Glutamatergic neuron (in vitro differentiated cells): ENCODE results near the gene CERS1. TPM values are rescaled to one million over a fixed set of nuclear protein-coding genes. Genes with fewer than 3 reads are reported as not detected.

Experiments
- DNase-seq: peaks from one replicate; pipeline ENCODE4 v3.0.0; 2022
- H3K27ac Mint-ChIP-seq: one replicate; pipeline ENCODE4 v1.8.0; 2020; ENCODE audit warnings: mild to moderate bottlenecking, mixed read lengths, inconsistent platforms; ENCODE audit not compliant: unreplicated experiment
- H3K27me3 Mint-ChIP-seq: one replicate; pipeline ENCODE4 v1.8.0; 2020; ENCODE audit warnings: mild to moderate bottlenecking, moderate library complexity, mixed read lengths, inconsistent platforms; ENCODE audit not compliant: unreplicated experiment
- H3K36me3 Mint-ChIP-seq: one replicate; pipeline ENCODE4 v1.8.0; 2020; ENCODE audit warnings: mild to moderate bottlenecking, mixed read lengths, inconsistent platforms; ENCODE audit not compliant: unreplicated experiment
- H3K4me1 Mint-ChIP-seq: one replicate; pipeline ENCODE4 v1.8.0; 2020; ENCODE audit warnings: mild to moderate bottlenecking, low read depth, mixed read lengths, inconsistent platforms; ENCODE audit not compliant: unreplicated experiment
- H3K4me3 Mint-ChIP-seq: one replicate; pipeline ENCODE4 v1.8.0; 2020; ENCODE audit warnings: mild to moderate bottlenecking, mixed read lengths, inconsistent platforms; ENCODE audit not compliant: unreplicated experiment
- H3K9me3 Mint-ChIP-seq: one replicate; pipeline ENCODE4 v1.8.0; 2020; ENCODE audit warnings: mild to moderate bottlenecking, moderate library complexity, mixed read lengths, inconsistent platforms; ENCODE audit not compliant: unreplicated experiment
- CTCF ChIP-seq: fragments of 200-600 bp; sonication (generic); IDR thresholded peaks from one replicate; pipeline ENCODE4 v1.5.0; 2021; ENCODE audit not compliant: partially characterized antibody, unreplicated experiment
- total RNA-seq: library from RNA; stranded (reverse); fragmentation: NEBNext Ultra II Directional; extraction: Animal tissue kit (Norgen Biotek cat#: 25700); gene quantifications from one replicate; pipeline ENCODE4 v1.2.1, GENCODE V29; 2021; ENCODE audit not compliant: unreplicated experiment

CERS1 gene
- total RNA-seq, 1 donor from 2014 or later: 15.3 TPM

DNA sequence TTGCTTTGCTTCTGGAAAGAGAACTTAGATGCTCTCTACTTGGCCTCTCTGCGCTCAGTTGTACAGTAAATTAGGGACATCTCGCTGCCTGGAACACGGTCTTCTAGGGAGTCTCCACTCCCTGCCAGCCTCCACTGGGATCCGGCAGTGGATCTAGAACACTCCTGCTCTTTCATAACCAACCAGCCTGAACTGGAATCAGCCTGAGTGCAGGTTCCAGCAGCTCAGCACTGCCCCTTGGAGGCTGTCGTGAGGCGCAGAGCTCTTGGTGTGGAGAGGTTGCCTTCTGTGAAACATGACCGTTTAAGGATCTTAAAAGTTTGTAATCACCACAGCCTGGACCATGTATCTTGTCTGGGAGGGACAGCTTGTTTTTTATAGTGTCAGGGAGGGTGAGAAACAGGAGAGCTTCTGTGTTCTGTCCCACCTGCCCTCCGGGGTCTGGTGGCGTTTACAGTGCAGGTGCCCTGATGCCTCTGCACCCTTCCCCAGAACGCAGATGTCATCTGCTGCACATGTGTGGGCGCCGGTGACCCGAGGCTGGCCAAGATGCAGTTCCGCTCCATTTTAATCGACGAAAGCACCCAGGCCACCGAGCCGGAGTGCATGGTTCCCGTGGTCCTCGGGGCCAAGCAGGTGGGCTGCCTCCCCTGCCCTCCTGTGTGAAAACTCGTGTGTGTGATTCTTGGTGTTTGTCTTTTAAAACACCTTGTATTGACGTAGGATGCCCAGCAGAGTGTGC is 39.4 kb downstream of the CERS1 start:
- H3K4me3 Mint-ChIP-seq: no peak overlapping the region
- peak; percentile 63 for DNase-seq
- no peak for TF ChIP-seq CTCF
- no peak overlapping the region for H3K27ac Mint-ChIP-seq
- no peaks in the 10 kb centered on the region for H3K36me3 Mint-ChIP-seq
- H3K9me3 Mint-ChIP-seq: peaks cover 5% of the 10 kb centered on the region
- peaks cover 3% of the 10 kb centered on the region for H3K27me3 Mint-ChIP-seq
- peaks cover 2% of the 10 kb centered on the region for H3K4me1 Mint-ChIP-seq

DNA sequence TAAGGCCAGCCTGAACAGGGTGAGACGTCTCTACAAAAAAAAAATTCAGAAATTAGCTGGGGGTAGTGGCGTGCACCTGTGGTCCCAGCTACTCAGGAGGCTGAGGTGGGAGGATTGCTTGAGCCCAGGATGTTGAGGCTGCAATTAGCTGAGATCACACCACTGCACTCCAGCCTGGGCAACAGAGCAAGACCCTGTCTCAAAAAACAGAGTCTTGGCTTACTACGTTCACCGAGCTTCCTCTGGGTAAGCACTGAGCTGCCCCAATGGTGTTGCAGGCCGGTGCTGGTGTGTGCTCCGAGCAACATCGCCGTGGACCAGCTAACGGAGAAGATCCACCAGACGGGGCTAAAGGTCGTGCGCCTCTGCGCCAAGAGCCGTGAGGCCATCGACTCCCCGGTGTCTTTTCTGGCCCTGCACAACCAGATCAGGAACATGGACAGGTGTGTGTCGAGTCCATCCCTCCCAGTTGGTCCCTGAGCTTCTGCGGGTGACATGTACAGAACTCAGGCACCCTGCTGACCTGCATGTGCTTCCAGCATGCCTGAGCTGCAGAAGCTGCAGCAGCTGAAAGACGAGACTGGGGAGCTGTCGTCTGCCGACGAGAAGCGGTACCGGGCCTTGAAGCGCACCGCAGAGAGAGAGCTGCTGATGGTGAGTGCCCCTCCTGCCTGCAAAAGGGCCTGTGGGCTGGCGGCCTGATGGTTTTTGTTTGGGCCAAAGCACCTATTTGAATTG is 40.1 kb downstream of the CERS1 start:
- H3K27ac Mint-ChIP-seq: no peak overlapping the region
- H3K4me3 Mint-ChIP-seq: no peak overlapping the region
- H3K9me3 Mint-ChIP-seq: peaks cover 1% of the 10 kb centered on the region
- DNase-seq: no peak
- H3K36me3 Mint-ChIP-seq: no peaks in the 10 kb centered on the region
- H3K4me1 Mint-ChIP-seq: peaks cover 2% of the 10 kb centered on the region
- H3K27me3 Mint-ChIP-seq: peaks cover 3% of the 10 kb centered on the region
- no peak for TF ChIP-seq CTCF

DNA sequence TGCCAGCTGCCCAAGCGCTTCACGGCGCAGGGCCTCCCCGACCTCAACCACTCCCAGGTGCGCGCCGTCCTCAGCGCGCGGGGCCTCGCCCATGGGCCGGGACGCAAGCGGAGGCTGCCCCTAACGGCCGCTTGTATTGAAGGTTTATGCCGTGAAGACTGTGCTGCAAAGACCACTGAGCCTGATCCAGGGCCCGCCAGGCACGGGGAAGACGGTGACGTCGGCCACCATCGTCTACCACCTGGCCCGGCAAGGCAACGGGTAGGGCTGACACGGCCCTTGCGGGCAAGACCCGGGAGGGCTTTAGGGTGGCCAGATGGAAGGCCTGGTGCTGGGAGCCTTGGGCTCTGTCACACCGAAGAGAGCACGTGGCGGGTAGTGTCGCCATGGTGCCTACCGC is 41.0 kb downstream of the CERS1 start:
- no peak for DNase-seq
- Mint-ChIP-seq H3K36me3 (no peaks in the 10 kb centered on the region), H3K27ac (no peak overlapping the region), H3K4me1 (peaks cover 5% of the 10 kb centered on the region), H3K9me3 (peaks cover 1% of the 10 kb centered on the region), H3K27me3 (peaks cover 3% of the 10 kb centered on the region), H3K4me3 (no peak overlapping the region)
- no peak for TF ChIP-seq CTCF

- H3K4me1 Mint-ChIP-seq: peaks cover 14% of the 10 kb centered on the region
- no peak for TF ChIP-seq CTCF
- H3K27me3 Mint-ChIP-seq: peaks cover 3% of the 10 kb centered on the region
- no peak for DNase-seq
- no peak overlapping the region for H3K4me3 Mint-ChIP-seq
- peaks cover 1% of the 10 kb centered on the region for H3K9me3 Mint-ChIP-seq
- no peak overlapping the region for H3K27ac Mint-ChIP-seq
- H3K36me3 Mint-ChIP-seq: no peaks in the 10 kb centered on the region
Measured at GRCh38 chr19:18853755-18854427, 42.1 kb downstream of the CERS1 start.
